OCI-M2 (cell line): ENCODE measurements around the gene OR6X1.

Experiments used
- DNase-seq: peaks from one replicate; lab custom pipeline; 2025; ENCODE audit not compliant: unreplicated experiment; lab: John Stamatoyannopoulos, UW

The OR6X1 gene

GRCh38 chr11:123754101-123754568 is at the start of gene OR6X1:
OR6X1 (minus strand) TSS chr11:123754518; CDS start chr11:123754518, 0 bp downstream.
- DNase-seq, result no peak

- no peak for DNase-seq
These were observed 47.4 kb upstream of the OR6X1 start for GRCh38 chr11:123801765-123802164.

- DNase-seq, result no peak
These were observed 45.7 kb upstream of the OR6X1 start for GRCh38 chr11:123800036-123800435.

DNA sequence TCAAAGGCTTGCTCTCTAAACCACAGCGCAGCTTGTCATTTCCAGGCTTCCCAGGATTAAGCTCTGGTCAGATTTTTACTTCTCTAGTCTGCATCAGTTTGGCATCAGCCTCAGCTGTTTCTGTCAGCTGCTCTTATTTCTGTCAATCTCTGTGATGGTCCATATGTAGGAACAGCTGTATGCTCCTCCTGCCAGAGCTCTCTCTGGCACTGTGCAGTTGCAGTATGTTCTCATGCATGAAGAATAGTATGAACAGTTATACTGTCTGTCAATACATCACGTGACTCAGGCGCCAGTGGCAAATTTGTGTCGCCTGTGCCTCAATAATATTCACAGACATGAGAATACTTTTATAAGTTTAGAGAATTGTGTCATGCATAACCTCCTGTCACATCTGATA is 45.1 kb upstream of the OR6X1 start:
- DNase-seq, result no peak

- no peak for DNase-seq
These were observed 44.4 kb upstream of the OR6X1 start for GRCh38 chr11:123798513-123799252.

GRCh38 chr11:123798079-123798478 is 43.8 kb upstream of the OR6X1 start:
- no peak for DNase-seq

- DNase-seq, result no peak
These were observed 43.2 kb upstream of the OR6X1 start for GRCh38 chr11:123797541-123797940.

GRCh38 chr11:123797114-123797513 is 42.8 kb upstream of the OR6X1 start:
- DNase-seq, result no peak

GRCh38 chr11:123796226-123796625 is 41.9 kb upstream of the OR6X1 start:
- no peak for DNase-seq

GRCh38 chr11:123783536-123783935 is 29.2 kb upstream of the OR6X1 start:
- DNase-seq, result no peak

DNA sequence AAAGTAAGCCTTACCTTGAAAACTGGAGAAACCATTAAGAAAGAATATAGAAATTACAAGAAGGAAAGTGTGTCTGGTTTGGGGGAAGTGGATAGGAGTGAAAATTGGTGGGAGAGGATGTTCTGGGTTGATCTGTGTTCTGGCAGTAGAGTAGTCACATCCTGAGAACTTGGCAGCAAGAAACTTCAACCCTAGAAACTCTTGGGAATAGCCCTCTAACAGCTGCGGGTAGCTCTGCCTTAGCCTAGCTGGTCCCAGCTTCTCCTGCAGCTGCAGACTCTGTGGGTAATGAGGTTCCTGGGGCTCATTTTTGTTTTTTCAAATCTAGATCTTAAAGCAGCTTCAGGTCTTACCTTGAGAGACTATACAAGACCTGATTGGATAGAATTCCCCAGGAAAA is 24.2 kb upstream of the OR6X1 start:
- no peak for DNase-seq

- no peak for DNase-seq
These were observed 21.6 kb upstream of the OR6X1 start for GRCh38 chr11:123775715-123776549.

- DNase-seq, result no peak
These were observed 21.0 kb upstream of the OR6X1 start for GRCh38 chr11:123775289-123775688.

- DNase-seq, result no peak
These were observed 19.6 kb upstream of the OR6X1 start for GRCh38 chr11:123773959-123774358.

GRCh38 chr11:123773026-123773425 is 18.7 kb upstream of the OR6X1 start:
- no peak for DNase-seq

GRCh38 chr11:123771664-123772063 is 17.3 kb upstream of the OR6X1 start:
- DNase-seq, result no peak

DNA sequence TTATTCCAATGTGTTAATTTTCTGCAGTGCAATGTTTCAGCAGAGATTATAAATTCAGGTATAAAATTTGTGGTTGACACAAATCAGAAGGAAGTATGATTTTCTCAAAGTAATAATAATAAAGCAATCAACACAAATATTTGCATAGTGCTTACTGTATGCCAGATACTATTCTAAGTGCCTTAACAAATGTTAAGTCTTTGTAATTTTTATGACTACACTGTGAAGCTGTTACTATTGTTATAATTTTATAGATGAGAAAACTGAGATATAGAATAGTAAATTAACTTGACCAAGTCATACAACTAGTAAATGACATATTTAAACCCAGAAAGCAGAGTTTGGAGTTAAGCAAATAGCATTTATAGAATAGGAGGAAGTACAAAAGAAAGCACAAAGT is 16.4 kb upstream of the OR6X1 start:
- DNase-seq, result no peak

DNA sequence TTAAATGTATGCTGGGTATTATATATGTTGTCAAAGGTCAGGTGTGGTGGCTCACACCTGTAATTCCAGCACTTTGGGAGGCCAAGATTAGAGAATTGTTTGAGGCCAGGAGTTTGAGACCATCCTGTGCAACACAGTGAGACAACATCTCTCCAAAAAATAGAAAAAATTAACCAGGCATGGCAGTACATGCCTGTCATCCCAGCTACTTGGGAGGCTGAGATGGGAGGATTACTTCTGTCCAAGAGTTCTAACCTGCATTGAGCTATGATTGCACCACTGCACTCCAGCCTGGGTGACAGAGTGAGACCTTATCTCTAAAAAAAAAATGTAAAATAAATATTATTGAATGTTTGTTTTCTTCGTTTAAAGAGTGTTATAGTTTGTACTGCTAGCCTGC is 11.3 kb upstream of the OR6X1 start:
- no peak for DNase-seq

- no peak for DNase-seq
These were observed 8.1 kb upstream of the OR6X1 start for GRCh38 chr11:123762422-123762821.

- no peak for DNase-seq
These were observed 6.6 kb upstream of the OR6X1 start for GRCh38 chr11:123760894-123761293.

DNA sequence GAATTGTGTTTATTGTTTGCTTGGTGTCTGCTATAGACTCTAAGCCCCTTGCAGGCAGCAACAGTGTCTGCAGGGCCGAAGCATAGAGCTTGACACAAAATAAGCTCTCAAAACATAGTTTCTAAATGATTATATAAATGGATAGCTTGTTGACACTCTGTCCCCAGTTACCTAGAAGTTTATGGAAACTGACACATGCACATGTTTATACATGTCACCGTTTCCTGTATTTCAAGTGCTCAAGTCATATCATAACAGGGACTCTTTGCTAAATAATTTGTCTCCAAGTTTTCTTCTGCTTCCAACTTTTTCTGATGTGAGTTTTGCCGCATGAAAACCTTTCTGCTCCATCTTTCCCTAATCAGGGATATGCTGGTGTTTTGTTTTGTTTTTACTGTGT is 3.7 kb upstream of the OR6X1 start:
- no peak for DNase-seq

GRCh38 chr11:123755813-123756212 is 1.5 kb upstream of the OR6X1 start:
- DNase-seq, result no peak
